Superior temporal gyrus (tissue), 1 donor: ENCODE results near the gene WNT1.
A peak's percentile ranks its signal among the peaks of the same experiment; 100 is the strongest.

Source experiments
- DNase-seq: peaks from one replicate; pipeline ENCODE4 v3.0.0-alpha.2; 2016; ENCODE audit errors: extremely low spot score

The WNT1 gene

DNA sequence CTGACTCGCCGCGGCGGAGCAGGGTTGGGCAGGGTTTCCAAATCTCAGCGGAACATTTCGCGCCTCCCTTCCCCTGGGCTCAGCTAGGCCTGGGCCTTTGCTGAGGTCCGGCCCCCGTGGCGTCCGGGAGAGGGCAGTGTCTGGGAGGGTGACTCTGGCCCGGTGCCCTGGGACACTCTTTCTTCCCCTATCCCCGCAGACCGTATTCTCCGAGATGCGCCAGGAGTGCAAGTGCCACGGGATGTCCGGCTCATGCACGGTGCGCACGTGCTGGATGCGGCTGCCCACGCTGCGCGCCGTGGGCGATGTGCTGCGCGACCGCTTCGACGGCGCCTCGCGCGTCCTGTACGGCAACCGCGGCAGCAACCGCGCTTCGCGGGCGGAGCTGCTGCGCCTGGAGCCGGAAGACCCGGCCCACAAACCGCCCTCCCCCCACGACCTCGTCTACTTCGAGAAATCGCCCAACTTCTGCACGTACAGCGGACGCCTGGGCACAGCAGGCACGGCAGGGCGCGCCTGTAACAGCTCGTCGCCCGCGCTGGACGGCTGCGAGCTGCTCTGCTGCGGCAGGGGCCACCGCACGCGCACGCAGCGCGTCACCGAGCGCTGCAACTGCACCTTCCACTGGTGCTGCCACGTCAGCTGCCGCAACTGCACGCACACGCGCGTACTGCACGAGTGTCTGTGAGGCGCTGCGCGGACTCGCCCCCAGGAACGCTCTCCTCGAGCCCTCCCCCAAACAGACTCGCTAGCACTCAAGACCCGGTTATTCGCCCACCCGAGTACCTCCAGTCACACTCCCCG, 3.0 kb downstream of the WNT1 start:
- no peak for DNase-seq

DNA sequence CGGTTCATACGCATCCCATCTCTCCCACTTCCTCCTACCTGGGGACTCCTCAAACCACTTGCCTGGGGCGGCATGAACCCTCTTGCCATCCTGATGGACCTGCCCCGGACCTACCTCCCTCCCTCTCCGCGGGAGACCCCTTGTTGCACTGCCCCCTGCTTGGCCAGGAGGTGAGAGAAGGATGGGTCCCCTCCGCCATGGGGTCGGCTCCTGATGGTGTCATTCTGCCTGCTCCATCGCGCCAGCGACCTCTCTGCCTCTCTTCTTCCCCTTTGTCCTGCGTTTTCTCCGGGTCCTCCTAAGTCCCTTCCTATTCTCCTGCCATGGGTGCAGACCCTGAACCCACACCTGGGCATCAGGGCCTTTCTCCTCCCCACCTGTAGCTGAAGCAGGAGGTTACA, 3.6 kb downstream of the WNT1 start:
- no peak for DNase-seq

DNA sequence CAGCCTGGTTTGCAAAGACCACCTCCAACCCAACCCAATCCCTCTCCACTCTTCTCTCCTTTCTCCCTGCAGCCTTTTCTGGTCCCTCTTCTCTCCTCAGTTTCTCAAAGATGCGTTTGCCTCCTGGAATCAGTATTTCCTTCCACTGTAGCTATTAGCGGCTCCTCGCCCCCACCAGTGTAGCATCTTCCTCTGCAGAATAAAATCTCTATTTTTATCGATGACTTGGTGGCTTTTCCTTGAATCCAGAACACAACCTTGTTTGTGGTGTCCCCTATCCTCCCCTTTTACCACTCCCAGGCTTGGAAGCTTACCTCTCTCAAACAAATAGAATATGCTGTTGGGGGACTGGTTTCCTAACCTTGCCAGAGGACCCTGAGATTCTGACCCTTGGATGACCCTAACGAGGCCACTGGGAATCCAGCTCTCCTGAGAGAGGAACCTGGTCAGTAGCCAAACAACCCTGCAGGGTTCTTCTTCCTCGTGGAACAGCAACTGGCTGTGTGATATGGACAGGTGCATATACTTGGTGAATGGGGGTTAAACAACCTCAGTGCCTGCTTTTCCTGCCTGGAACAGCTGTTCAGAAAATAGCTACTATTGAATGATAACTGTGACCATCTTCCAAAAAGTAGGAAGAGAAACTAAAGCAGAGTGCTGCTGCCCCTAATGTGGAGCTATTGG, 4.4 kb downstream of the WNT1 start:
- DNase-seq: no peak

DNA sequence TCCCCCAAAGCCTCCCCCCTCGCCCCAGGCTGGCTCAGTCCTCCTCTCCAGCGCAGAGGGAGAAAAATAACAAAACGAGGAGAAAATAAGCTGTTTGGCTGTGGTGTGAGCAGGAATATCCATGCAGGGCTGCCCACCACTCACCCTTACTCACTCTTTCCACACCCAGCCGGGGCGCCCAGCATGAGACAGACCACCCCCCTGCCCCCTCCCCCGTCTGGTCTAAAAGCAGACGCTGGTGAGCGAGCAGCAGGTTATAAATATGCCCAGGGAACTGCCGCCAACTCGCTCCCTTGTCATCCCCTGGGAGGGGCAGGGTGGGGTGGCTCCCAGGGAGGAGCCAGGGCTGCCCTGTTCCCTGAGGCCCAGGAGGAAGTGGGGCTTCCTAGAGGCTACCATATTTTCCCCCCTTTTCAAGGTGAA, 7.4 kb downstream of the WNT1 start:
- DNase-seq: no peak

DNA sequence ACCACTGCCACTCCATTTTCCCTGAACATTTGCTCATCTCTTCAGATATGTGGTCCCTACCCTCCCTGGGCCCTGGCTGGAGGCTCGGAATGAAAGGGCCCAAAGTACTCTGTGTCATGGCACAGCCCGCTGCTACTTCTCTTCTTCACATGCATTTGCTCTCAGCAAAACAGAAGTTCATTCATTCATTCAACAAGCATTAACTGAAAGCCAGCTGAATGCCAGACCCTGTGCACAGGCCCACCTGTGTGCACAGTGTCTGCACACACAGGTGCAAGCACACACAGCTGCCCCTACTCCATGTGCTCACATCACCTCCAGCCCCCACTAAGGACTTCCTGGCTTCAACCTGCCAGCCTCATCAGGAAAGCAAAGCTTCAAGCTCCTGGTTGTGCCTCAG, 7.8 kb downstream of the WNT1 start:
- DNase-seq: no peak

DNA sequence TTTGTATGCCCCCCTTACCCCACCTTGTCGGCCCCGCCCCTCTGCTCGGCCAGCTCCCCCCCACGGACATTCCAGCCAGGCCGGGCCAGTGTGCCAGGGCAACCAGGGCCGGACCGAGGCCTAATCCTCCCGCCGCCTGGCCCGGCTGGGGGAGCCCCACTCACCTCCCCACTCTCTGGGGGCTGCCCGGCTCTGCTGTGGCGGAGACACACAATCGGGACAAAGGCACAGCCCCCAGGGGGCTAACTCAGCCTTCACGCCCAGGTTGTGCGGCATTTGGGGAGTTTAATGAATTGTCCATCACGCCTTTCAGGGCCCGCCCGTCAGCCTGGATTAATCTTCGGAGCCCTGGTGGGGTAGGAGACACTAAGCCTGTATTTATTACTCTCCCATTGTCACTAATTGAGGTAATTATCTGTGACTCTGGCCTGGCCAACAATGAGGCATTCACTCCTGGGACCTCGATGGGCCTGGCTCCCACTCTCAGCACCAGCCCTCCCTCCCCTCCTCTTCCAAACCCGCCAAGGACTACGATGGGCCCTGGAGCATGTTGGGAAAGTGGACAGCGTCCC, 8.7 kb downstream of the WNT1 start:
- no peak for DNase-seq

DNA sequence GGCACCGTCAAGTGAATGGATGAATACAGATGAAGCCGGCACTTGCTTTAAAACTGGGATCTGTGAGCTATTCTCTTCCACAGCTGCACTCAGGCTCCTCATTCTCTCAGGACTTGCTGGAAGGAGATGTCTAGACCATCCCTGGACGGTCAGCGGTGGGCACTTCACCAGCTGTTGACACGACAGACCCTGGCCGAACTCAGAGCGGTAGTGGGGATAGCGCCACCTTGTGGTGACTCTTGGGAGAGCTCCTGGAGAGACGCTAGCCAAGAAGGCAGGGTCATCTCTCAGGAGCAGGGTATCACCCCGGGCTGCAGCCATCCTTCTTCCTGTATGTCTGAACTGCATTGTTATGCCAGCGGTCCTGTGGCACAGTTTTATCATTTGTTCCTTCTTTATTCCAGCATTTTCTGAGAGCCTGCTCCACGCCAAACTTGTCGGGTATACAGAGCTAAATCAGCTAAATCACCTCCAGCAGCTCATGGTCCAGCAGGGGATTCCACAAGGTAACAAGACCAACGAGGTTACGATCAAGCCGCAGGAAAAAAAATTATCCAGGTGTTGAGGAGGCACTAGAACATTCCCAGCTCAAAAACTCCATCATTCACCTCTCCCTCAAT, 10.0 kb downstream of the WNT1 start:
- peak; percentile 79 for DNase-seq

DNA sequence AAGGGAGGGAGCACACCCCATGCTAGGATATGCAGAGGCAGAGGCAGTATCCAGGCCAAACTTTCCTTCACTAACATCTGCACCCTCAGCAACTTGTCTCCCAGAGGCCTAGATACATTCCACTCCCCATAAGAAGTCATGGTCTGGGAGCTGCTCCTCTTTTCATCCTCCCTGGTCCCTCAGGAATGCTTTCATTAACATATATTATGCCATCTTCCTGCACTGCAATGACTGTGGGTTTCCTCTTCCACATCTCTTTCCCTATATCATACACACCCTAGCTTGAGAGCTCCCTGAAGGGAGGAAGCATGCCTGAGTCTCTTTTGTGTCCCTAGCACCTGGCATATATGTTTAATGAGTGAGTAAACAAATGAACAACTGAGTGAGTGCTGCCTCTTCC, 12.4 kb downstream of the WNT1 start:
- DNase-seq: no peak

DNA sequence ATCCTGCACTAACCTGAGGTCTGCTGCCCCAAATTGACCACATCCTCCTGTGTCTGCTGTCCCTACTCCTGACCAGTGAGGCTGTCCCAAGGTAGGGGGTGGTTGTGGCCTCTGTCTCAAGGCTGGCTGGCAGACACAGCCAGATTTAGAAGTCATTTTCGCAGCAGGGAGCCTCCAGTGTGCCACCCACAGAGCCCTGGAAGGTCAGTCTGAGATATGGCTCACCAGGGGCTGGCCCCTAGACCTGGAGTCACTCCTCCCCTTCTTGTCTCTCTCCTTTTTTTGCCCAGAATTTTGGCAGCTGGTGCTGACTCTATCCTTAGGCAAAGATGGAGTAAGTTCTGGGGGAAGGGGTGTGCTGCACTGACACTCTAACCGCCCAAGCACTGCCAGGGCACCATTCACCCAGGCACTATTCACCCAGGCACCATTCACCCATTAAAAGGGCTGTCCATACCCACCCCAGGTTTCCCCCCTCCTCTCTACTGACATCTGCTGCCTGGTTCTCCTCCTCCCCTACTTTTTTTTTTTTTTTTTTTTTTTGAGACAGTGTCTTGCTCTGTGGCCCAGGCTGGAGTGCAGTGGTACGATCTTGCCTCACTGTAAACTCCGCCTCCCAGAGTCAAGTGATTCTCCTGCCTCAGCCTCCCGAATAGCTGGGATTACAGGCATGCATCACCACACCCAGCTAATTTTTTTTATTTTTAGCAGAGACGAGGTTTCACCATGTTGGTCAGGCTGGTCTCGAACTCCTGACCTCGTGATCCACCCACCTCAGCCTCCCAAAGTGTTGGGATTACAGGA, 13.3 kb downstream of the WNT1 start:
- DNase-seq: no peak

DNA sequence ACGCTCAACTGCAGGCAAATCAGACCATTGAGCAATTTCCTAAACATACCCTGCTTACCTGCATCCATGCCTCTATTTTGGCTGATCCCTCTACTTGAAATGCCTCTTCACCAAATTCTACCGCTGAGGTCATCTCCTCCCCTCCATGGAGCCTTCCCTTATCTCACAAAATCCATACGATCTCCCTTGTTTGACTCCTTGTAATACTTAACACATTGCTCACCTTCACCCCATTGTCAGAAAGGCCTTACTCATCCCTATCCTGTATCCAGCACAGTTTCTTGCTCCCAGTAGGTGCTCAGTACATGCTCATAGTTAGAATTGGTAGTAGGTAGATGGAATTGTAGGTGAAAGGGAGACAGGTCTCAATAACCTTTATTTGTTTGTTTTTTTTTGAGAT, 15.7 kb downstream of the WNT1 start:
- DNase-seq: no peak

DNA sequence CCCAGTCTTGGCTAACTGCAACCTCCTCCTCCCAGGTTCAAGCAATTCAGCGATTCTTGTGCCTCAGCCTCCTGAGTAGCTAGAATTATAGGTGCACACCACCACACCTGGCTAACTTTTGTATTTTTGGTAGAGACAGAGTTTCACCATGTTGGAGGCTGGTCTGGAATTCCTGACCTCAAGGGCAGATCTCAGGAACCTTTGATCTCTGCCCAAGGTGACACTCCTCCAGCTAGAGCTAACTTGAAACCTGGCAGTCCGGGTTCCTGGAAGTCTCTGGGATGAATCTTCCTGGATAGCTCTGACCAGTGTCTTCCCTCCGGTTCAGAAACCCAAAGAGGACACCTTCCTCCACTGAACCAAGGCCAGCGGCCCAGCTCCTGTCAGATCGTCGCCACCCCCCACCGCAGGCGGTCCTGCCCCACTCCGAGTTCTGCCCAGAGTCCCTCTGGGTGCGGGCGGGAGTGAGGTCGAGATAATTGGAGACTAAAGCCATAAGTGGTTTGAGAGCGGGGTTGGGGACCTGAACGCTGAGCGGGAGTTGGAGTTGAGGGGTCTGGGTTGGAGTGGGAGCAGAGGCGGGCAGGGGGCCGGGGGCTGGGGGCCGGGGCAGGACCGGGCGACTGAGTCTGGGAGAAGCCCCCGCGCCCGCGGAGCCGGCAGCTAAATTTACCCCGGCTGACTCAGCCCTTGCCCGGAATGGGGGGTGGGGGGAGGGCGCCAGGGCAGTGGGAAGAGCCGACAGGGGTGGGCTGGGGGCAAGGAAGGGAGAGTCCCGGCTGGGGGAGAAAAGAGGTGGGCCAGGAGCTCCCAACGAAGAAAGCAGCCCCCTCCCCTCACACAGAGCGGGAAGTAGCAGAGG, 16.3 kb downstream of the WNT1 start:
- DNase-seq: no peak

DNA sequence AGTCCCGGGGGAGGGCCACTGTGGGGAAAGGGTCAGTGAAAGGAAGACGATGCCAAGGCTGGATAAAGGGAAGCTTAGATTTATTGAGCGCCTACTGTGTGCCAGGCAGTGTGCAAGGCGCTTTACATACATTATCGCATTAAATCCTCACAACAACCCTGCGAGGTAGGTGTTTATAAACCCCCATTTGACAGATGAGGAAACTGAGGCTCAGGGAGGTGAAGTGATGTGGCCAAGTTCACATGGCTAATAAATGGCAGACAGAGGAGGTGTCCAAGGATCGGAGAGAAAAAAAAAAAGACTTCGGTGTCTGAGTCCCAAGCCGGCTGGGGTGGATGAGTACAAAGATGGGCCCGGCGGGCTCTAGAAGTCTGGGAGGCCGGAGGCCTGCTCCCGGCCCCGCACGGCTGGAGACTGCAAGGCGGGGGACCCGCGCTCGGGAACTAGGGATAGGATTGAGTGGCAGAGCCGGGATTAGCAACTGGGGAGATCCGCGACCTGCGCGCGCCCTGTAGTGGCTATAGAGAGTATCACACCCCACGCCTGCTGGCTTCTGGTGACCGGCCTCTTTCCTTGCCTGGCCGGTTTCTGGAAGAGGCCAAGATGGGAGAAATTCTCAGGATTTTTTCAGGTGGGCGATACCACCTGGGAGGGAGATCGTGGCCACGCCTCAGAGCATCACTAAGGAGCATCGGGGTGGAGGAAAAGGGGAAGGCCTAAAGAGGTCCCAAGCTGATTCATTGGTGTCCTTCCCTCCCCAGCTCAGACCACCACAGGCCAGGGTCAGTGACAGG, 17.2 kb downstream of the WNT1 start:
- peak; percentile 83 for DNase-seq

DNA sequence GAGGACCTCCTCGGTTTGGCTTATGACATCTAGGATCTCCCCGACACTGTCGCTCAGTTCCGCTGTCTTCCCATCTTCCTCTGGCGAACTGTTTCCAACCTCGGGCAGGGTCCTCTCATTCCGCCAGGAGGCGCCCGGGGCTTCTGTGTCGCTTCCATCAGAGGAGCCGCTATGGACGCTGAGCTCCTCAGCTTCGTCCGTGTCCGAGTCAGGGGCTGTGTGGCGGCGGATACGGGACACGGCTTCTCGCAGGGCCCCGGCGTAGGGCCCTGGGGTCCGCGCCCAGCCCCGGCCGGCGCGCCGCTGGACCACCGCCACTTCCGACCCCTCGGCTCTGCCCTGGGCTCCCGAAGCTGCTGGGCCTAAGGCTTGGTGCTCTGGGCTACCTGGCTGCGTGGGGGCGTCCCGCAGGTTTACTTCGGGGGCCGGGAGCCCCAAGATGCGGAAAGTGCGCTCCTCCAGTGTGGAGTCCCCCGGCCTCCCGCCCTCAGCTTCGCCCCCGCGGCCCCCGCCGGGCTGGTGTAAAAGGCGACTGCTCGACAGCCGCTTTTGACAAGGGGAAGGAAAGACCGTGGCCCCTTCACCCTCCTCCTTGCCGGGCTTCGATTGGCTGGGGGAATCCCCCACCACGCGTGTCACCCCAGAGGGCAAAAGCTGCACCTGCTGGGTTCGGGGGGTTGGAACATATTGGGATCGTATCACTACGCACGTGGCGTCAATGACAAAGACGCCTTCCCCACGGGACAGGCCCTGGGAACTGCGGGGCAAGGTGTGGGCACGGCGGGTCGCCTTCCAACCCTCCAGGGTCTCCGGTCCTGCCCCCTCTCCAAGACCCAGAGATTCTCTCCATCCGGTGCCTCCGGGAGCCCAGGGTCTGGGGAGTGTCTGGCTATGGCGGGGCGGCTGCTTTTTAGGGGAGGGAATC, 18.9 kb downstream of the WNT1 start:
- peak; percentile 84 for DNase-seq

DNA sequence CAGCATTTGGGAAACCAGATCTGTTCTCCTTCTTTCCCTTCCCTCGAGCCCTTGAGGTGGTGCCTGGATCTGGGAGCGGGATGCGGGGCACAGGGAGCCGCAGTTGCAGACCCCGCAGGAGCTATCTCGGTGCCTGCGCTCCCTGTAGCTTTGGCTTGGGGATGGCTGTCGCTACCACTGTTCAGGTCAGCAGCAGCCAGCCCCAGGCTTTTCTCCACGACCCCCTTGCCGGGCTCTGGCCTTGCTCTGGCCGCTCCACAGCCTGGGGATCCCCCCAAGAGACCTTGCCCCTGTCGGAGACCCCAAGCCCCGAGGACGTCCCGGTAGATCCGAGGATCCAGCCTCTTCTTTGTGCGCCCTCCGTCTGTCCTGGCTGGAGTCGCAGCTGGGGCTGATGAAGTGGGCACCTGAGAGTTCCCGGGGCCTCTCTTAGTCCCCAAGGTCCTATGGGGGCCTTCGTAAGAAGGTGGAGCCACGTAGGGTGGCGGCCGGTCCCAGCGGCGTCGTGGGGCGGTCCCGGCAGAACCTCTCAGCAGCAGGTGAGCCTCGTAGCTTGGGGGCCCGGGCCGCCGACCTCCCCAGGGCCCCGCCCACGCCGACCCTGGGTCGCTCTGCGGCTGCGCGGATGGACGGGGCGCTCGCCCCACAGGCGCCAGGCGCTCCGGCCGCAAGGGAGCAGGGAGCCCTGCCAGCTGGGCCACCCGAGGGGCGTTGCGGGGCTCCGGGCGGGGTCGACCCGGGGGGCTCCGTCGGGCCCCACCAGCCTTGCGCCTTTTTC, 19.8 kb downstream of the WNT1 start:
- no peak for DNase-seq

DNA sequence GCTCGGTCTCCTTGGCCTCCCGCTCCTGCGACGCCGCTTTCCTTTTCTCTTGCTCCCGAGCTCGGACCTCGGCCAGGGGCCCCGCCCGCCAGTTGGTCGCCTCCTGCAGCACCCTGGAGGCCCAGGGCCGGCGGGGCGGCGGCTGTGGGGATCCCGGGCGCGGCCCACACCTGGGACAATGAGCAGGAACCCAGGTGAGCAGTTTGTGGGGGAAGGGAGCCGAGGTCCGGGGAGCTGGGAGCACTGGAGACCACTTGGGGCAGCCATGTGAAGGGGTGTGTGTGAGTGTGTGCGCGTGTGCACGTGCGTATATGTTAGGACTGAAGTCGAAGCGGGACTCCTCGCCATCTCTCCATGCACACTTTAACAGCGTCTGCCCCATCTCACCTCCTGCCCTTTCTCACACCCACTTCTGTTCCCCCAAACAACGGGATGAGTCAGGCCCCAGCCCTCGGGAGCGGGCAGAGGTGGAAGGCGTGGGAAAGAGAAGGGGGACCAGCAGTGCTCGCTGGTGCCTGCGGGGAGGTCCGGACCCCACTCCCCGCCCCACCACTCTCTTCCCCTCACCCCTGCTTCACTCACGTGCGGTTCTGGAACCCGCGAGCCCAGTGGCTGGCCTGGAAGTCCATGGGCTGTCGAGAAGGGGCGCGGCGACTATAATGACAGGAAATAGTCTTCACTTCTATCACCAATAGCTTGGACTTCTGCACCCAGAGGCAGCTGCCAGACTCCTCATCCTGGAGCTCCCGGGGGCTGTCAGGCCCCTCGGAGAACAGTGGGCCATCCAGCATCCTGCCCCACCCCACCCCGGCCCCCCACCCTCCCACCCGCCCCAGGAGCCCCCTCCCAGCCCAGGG, 20.6 kb downstream of the WNT1 start:
- no peak for DNase-seq

DNA sequence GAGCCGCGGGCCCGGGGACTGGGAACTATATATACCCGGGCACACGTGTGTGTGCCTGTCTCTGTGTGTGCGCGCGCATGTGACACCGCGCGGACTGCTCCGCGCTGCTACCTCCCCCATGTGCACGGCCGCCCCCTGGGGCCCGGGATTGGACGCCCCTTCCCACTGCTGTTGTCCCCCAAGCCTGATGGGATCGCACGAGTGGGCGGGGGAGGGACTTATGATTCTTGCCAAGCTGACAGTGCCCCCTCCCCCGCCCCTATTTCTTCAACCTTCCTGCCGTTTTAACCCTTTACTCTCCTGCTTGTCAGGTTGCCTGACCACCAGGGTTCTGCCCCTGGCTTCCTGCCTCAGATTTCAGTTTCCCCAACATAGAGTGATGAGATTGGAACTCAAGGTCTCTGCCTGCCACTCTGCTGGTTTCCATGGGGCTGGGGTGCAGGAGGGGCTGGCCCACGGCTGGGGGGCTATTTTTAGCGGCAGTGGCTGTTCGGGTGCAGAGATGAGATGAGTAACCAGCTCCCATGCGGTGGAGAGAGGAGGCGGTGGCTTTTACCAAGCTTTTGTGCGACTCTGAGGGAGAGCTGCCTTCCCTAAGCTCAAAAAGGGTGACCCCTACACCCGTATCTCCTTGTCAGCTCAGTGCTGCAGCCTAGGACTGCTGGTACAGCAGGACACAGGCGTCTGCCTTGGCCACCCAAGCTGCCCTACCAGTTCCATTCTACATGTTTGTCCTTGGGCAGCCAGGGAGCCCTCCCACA, 21.4 kb downstream of the WNT1 start, which contains the start of gene DDN:
Gene DDN (minus strand): TSS at position 5 of the 761 bp plus-strand sequence. CDS start 88 bp downstream, outside the sequence.
- peak; percentile 55 for DNase-seq
